OCI-LY1 (cell line): ENCODE measurements around the gene TIMP4.

ENCODE experiments used
- CTCF ChIP-seq: fragments of 200-600 bp; sonication (generic), shearing (Covaris generic); IDR thresholded peaks from 2 replicates; pipeline ENCODE4 v1.5.1; 2017; ENCODE audit warnings: mild to moderate bottlenecking, antibody characterized with exemption, low read length, moderate library complexity, mixed read lengths
- EZH2 ChIP-seq: fragments of 200-600 bp; sonication (generic), shearing (Covaris generic); IDR thresholded peaks from 2 replicates; pipeline ENCODE4 v1.8.0; 2017; ENCODE audit warnings: borderline replicate concordance, mixed run types, mild to moderate bottlenecking, antibody characterized with exemption, low read length, moderate library complexity, mixed read lengths

- TF ChIP-seq CTCF (no peak), EZH2 (no peak)
Observed at GRCh38 chr3:12159227-12159601, 502 bp upstream of the TIMP4 start.
